AG09319 (cell line): Measurements from ENCODE around the gene PEX14.

Experiments used
- DNase-seq: peaks from one replicate; pipeline ENCODE4 v3.0.0-alpha.2; 2010; ENCODE audit warnings: low read depth; ENCODE audit errors: extremely low read depth
- CTCF ChIP-seq: IDR thresholded peaks from 2 replicates; pipeline ENCODE4 v1.5.1; 2011; ENCODE audit warnings: low read depth, mild to moderate bottlenecking, inconsistent platforms, low read length, moderate library complexity

Gene PEX14

GRCh38 chr1:10444248-10444647 is 30.5 kb upstream of the PEX14 start:
- no peak for TF ChIP-seq CTCF
- no peak for DNase-seq

DNA sequence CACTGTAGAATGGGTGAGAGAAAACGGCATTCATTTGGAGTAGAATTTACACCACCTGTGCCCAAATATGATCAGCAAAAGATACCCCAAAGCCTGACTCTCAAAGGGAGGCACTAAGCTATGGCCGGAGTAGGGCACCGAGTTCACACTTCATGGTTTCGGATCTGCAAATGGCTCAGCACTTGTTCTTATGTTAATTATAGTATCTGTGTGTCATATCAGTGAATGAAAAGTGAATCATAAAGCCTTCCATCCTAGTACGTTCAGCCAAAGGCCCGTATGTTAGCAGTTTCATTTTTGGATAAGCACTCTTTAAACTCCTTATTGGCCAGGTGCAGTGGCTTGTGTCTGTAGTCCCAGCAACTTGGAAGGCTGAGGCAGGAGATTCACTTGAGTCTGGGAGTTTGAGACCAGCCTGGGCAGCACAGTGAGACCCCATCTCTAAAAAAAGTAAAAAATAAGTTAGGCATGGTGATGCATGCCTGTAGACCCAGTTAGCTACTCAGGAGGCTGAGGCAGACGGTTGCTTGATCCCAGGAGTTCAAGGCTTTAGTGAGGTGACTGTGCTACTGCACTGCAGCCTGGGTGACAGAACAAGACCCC is 29.9 kb upstream of the PEX14 start:
- no peak for TF ChIP-seq CTCF
- DNase-seq: no peak

DNA sequence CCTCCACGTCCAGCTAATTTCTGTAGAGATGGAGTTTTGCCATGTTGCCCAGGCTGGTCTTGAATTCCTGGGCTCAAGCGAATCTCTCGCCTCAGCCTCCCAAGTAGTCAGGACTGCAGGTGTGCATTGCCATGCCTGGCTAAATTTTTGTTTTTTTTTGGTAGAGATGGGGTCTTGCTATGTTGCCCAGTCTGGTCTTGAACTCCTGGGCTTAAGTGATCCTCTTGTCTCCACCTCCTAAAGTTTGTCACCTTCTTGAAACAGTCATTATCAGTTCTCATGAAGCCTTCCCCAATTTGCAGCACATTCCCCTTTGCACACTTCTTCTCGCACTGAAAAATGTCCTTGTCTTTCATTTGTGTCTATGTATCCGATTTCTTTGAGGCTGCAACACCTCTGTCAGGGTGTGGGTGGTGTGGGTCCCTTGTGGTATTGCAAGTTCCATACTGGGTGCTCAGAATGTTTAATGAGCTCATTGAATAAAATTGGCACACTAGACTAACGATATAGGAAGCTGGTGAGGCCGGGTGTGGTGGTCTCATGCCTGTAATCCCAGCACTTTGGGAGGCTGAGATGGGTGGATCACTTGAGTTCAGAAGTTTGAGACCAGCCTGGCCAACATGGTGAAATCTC is 27.8 kb upstream of the PEX14 start:
- no peak for TF ChIP-seq CTCF
- no peak for DNase-seq

DNA sequence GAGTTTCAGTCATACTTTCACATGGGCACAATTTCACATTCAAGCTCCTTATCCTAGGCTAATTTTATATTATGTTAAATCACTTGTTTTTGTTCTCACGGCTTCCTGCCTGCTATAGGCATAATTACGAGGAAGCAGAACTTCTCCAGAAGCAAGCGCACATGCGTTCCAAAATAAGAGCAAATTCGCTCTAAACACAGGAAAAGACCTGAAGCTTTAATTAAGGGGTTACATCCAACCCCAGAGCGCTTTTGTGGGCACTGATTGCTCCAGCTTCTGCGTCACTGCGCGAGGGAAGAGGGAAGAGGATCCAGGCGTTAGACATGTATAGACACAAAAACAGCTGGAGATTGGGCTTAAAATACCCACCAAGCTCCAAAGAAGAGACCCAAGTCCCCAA is 25.0 kb upstream of the PEX14 start, which contains the start of gene CORT:
TSS of gene CORT (plus strand) at position 281 of the 400 bp plus-strand sequence. CDS start 193 bp downstream, outside the sequence.
- no peak for DNase-seq
- no peak for TF ChIP-seq CTCF

- DNase-seq: no peak
- TF ChIP-seq CTCF: no peak
These were observed 24.5 kb upstream of the PEX14 start for GRCh38 chr1:10450156-10450814.

GRCh38 chr1:10450836-10451235 is 23.9 kb upstream of the PEX14 start:
- no peak for DNase-seq
- TF ChIP-seq CTCF: no peak

DNA sequence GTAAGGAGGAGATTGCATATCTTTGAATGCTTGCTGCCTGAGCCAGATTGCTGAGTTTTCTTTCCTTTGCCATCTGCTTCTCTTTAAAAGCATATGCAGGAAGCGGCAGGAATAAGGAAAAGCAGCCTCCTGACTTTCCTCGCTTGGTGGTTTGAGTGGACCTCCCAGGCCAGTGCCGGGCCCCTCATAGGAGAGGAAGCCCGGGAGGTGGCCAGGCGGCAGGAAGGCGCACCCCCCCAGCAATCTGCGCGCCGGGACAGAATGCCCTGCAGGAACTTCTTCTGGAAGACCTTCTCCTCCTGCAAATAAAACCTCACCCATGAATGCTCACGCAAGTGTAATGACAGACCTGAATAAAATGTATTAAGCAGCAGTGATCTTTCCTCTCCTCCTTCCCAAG is 23.5 kb upstream of the PEX14 start:
- no peak for TF ChIP-seq CTCF
- DNase-seq: no peak
